ENCODE results near the gene MRPS18B. TPM values are rescaled to one million over a fixed set of nuclear protein-coding genes. Genes with fewer than 3 reads are reported as not detected.

MRPS18B gene
- total RNA-seq, 3 donors from 2014 or later: 38.2 to 63.7 (median 51.1) TPM

DNA sequence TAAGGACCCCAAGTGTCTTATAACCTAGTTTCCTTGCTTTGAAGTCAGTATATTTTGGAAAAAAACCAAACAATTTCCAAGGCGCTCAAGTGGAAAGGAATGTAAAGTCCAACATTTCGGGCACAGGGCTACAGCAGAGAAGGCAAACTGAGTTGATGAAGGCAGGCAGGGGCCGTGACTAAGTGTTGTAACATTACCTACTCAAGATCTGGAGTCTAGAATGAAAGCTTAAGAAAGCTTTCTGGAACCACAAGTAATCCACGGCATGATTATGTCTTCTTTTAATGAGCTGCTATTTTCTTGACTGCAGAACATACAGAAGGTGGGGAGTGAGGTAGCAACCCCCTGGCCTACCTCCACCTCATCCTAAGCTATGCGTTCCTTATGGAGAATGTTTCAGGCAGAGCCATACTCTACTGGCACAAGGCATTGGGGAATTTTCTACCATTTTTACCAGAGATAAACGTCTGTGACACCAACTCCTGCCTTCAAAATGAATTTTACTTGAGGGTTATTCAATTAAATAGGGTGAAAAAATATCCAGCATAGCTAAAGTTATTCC lies 4.9 kb upstream of the MRPS18B start:
- DNase-seq (no peak), ATAC-seq (no peak)
- TF ChIP-seq, protein P1, sequence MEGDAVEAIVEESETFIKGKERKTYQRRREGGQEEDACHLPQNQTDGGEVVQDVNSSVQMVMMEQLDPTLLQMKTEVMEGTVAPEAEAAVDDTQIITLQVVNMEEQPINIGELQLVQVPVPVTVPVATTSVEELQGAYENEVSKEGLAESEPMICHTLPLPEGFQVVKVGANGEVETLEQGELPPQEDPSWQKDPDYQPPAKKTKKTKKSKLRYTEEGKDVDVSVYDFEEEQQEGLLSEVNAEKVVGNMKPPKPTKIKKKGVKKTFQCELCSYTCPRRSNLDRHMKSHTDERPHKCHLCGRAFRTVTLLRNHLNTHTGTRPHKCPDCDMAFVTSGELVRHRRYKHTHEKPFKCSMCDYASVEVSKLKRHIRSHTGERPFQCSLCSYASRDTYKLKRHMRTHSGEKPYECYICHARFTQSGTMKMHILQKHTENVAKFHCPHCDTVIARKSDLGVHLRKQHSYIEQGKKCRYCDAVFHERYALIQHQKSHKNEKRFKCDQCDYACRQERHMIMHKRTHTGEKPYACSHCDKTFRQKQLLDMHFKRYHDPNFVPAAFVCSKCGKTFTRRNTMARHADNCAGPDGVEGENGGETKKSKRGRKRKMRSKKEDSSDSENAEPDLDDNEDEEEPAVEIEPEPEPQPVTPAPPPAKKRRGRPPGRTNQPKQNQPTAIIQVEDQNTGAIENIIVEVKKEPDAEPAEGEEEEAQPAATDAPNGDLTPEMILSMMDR (IDR thresholded peaks at IDR 0.05): no peak
- no peak overlapping the region for H3K4me3 ChIP-seq
- no peaks in the 10 kb centered on the region for H3K9me3 ChIP-seq
- no peaks in the 10 kb centered on the region for H3K36me3 ChIP-seq (ENCODE audit: low read depth)
- H3K4me1 ChIP-seq (ENCODE audit: low read depth): peaks cover 26% of the 10 kb centered on the region
- intact Hi-C loops (cut with DNase I, micrococcal nuclease): no loop called here

DNA sequence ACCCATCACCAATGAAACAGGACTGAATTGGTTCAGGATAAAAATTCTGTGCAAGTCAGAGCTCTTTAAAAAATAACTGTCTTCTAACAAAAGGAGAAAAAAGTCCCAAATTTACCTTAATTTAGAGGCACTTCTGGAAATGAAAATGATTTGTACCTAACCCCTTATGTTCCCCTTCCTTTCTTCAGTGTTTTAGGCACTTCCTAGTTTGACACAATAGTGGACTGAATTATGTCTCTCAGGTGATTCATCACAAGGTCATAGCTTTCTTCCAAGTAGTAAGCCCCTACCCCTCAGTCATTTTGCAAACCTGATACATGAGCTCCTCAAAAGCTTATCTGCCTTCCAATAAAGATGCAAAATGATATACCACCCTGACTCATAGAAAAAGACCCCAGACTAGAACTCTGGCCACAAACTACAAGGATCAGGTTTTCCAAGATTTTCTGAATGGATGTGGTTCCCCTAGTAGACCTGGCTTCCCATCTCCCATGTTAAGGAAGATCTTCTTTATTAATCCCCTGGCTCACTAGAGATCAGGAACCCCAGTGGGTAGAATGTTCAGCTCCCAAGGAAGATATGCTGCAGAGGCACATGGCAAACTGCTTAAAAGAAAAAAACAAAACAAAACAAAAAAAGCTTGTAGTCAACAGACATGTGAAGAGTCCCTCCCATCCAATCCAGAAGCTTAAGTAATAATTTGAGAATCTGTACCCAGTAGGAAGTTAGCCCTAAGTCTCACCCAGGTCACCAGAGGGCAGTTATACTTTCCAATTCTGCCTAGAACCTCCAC lies 4.2 kb upstream of the MRPS18B start:
- no peak for DNase-seq
- H3K36me3 ChIP-seq (ENCODE audit: low read depth): no peaks in the 10 kb centered on the region
- H3K4me3 ChIP-seq: no peak overlapping the region
- ATAC-seq: no peak
- TF ChIP-seq, protein P1 (IDR thresholded peaks at IDR 0.05): no peak
- peaks cover 27% of the 10 kb centered on the region for H3K4me1 ChIP-seq (ENCODE audit: low read depth)
- H3K9me3 ChIP-seq: no peaks in the 10 kb centered on the region
- intact Hi-C loops (cut with DNase I, micrococcal nuclease): no loop called here

DNA sequence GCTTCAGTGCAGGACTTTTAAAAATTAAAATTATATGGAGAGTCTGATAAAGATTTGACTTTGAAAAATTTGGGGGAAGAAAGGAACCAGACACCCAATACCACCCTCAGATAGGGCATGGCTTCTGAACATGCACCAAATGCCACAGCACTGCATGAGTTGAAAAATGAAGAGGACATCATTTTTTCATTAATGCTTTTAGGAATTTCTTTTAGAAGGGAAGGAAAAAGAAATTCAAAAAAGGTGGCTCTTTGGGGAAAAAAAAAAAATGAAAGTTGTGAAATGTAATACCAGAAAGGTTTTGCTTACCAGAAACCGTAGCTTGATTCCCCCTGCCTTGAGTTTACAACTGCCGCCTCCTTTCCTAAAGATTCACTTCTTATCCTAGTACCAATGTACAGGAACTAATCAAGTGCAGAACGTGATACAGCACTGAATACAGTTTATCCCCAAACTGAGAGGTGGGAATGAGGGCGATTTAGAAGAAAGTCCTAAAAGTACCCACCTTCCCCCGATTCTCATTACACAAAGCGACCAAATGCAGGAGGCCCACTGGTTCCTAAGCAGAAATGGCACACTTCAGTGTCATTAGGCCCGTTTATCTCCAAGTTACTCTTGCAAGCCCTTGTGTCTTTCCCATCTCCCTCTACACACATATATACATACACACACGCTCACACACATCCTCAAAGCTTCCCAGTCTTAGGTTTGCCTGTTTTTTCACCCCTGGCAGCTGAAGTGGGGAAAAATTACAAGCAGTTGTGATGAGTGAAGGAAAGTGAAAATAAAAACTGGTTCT lies 3.4 kb upstream of the MRPS18B start:
- ATAC-seq (no peak), DNase-seq (no peak)
- H3K36me3 ChIP-seq (ENCODE audit: low read depth): no peaks in the 10 kb centered on the region
- TF ChIP-seq, protein P1 (IDR thresholded peaks at IDR 0.05): no peak
- peak overlapping the region; percentile 2 for H3K4me3 ChIP-seq
- intact Hi-C loops (cut with DNase I, micrococcal nuclease): no loop called here
- H3K9me3 ChIP-seq: no peaks in the 10 kb centered on the region
- peaks cover 34% of the 10 kb centered on the region for H3K4me1 ChIP-seq (ENCODE audit: low read depth)

DNA sequence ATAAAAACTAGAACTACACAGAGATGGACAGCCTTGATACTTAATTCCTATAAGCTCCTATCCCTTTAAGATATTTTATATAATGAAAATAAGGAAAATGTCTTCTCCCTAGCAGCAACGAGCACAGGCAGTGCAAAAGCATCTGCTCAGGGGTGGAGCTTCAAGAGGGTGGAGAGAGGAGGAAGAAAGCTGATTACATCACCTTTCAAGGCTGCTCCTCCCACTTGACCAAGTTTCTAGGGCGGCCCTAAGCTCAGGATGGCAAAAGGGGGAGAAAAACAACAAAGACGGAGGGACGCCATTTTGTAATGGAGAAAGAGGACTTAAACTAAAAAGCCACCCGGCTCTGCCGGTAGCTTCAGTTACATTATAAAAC lies 2.8 kb upstream of the MRPS18B start:
- intact Hi-C loops (cut with DNase I, micrococcal nuclease): no loop called here
- Histone ChIP-seq H3K9me3 (no peaks in the 10 kb centered on the region), H3K4me1 (ENCODE audit: low read depth) (peaks cover 34% of the 10 kb centered on the region), H3K36me3 (ENCODE audit: low read depth) (no peaks in the 10 kb centered on the region), H3K4me3 (peak overlapping the region; percentile 73)
- TF ChIP-seq, protein P1 (IDR thresholded peaks at IDR 0.05): no peak
- ATAC-seq (peak; percentile 67), DNase-seq (peak; percentile 67 to 94 (median 72))

DNA sequence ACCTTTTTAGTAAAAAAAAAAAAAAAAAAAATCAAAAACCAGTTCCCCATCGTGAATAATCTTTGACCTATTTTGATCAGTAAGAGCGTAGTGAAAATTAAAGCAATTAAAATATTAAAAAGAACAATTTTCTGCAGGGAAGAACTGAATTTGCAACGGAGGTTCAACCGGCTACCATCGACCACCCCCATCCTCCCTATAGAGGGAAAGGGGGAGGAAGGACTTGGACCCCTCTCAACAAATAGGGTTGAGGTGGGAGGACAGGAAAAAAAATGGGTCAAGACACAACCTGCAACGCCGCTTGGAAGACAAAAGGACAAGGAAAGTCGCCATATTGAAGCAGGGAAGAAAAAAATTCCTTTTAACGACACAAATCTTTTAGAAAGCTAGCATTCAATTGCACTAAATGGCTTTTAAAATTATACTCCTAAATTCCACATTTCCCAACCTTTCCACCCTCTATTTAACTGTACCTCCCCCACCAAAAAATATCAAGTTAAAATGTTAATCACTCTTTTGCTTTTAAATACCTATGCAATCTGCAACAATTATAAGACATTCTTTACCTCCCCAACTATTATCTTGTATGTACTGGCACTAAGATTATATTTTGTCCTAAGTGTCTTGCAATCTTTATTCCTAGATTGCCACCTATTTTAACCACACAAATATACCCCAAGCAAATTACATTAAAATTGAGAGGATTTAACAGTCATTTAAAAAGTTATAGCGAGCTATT lies 2.3 kb upstream of the MRPS18B start:
- DNase-seq (peak in 1 of 3 donors; percentile 44), ATAC-seq (no peak)
- peaks cover 34% of the 10 kb centered on the region for H3K4me1 ChIP-seq (ENCODE audit: low read depth)
- intact Hi-C loops (cut with DNase I, micrococcal nuclease): no loop called here
- no peaks in the 10 kb centered on the region for H3K9me3 ChIP-seq
- peak overlapping the region; percentile 73 for H3K4me3 ChIP-seq
- H3K36me3 ChIP-seq (ENCODE audit: low read depth): no peaks in the 10 kb centered on the region
- TF ChIP-seq, protein P1 (IDR thresholded peaks at IDR 0.05): no peak

Measured in mucosa of descending colon (tissue), 3 donors.